A549 (cell line): Measurements from ENCODE around the gene SKOR1. TPM values are rescaled to one million over a fixed set of nuclear protein-coding genes. Genes with fewer than 3 reads are reported as not detected.

Source experiments
- ATAC-seq, 2 experiments: fragments of 200-7000 bp in 1 of 2; fragments of >200 bp in 1 of 2; cut with Nextera tagmentation in 1 of 2; cut with Tn5 transposase in 1 of 2; 3 replicates each; pipeline versions ENCODE4 v1.8.0 to v1.9.1; 2018 to 2020; ENCODE audit warnings: mild to moderate bottlenecking in 1 of 2, moderate library complexity in 1 of 2
- CTCF ChIA-PET: fragments of 300-600 bp; sonication (Branson Sonifier 250); formaldehyde crosslinking; extraction: SDS; loops from one replicate; lab custom pipeline; 2021; ENCODE audit warnings: antibody characterized with exemption, inconsistent platforms; lab: Yijun Ruan, JAX
- POLR2A ChIA-PET: fragments of 350-600 bp; formaldehyde crosslinking; extraction: SDS; loops from one replicate; lab custom pipeline; 2021; ENCODE audit warnings: antibody characterized with exemption, inconsistent platforms; lab: Yijun Ruan, JAX
- DNase-seq, 2 experiments: peaks; one replicate each; pipeline versions ENCODE4 v3.0.0 to v3.0.0-alpha.2; 2011 to 2016; ENCODE audit warnings: low read depth in 1 of 2, low spot score in 1 of 2
- FAIRE-seq: peaks from 2 replicates; lab custom pipeline; 2011; peaks lifted over from hg19 to GRCh38; lab: Jason Lieb, UNC
- H3K27ac ChIP-seq, 2 experiments: fragments of >200 bp; sonication (Bioruptor Twin); formaldehyde crosslinking; 3 replicates each; pipeline ENCODE4 v1.5.1; 2016 to 2017
- H3K4me1 ChIP-seq: fragments of >200 bp; sonication (Bioruptor Twin); formaldehyde crosslinking; 3 replicates; pipeline ENCODE4 v1.6.1; 2016
- H3K4me2 ChIP-seq: fragments of >200 bp; sonication (Bioruptor Twin); formaldehyde crosslinking; 3 replicates; pipeline ENCODE4 v1.6.1; 2016
- H3K4me3 ChIP-seq: fragments of >200 bp; sonication (Bioruptor Twin); formaldehyde crosslinking; 3 replicates; pipeline ENCODE4 v1.5.1; 2016
- H3K9me3 ChIP-seq: fragments of >200 bp; sonication (Bioruptor Twin); formaldehyde crosslinking; 3 replicates; pipeline ENCODE4 v1.6.1; 2016
- CBX8 ChIP-seq: fragments of 200-600 bp; sonication (generic); IDR thresholded peaks from 2 replicates; pipeline ENCODE4 v1.6.1; 2016
- CEBPB ChIP-seq, 2 experiments: fragments of >200 bp in 1 of 2; sonication (Bioruptor Twin) in 1 of 2; formaldehyde crosslinking in 1 of 2; IDR thresholded peaks; 2 replicates each; pipeline ENCODE4 v1.6.1; 2012 to 2016
- CHD4 ChIP-seq: fragments of 200-600 bp; sonication (generic); IDR thresholded peaks from 2 replicates; pipeline ENCODE4 v1.6.1; 2016; ENCODE audit warnings: antibody characterized with exemption, mild to moderate bottlenecking, borderline replicate concordance
- EHF ChIP-seq: fragments of 250-450 bp; sonication (Bioruptor Pico); IDR thresholded peaks from 2 replicates; pipeline ENCODE4 v1.5.0; 2020; ENCODE audit warnings: mild to moderate bottlenecking
- FOSB ChIP-seq: fragments of 250-450 bp; sonication (Bioruptor Pico); IDR thresholded peaks from 2 replicates; pipeline ENCODE4 v1.5.0; 2020; ENCODE audit warnings: mild to moderate bottlenecking, moderate library complexity
- FOXS1 ChIP-seq: fragments of 250-450 bp; sonication (Bioruptor Pico); IDR thresholded peaks from 2 replicates; pipeline ENCODE4 v1.5.0; 2020; ENCODE audit warnings: mild to moderate bottlenecking, moderate library complexity
- HDAC2 ChIP-seq: fragments of 200-600 bp; sonication (generic); IDR thresholded peaks from 2 replicates; pipeline ENCODE4 v1.6.1; 2016
- JUN ChIP-seq, 2 experiments: fragments of >200 bp; sonication (Bioruptor Twin); formaldehyde crosslinking; IDR thresholded peaks; 2 replicates in 1 of 2; 3 replicates in 1 of 2; pipeline ENCODE4 v1.6.1; 2016 to 2017
- KDM1A ChIP-seq: fragments of 200-600 bp; sonication (generic); IDR thresholded peaks from 2 replicates; pipeline ENCODE4 v1.6.1; 2016; ENCODE audit warnings: low read depth, mild to moderate bottlenecking
- KDM5A ChIP-seq: fragments of 200-600 bp; sonication (generic); IDR thresholded peaks from 2 replicates; pipeline ENCODE4 v1.6.1; 2016; ENCODE audit warnings: antibody characterized with exemption, mild to moderate bottlenecking
- MYC ChIP-seq: IDR thresholded peaks from 2 replicates; pipeline ENCODE4 v1.6.1; 2012; ENCODE audit warnings: mild to moderate bottlenecking, inconsistent platforms, low read length, improper control_type of control experiment, borderline replicate concordance
- NFE2L2 ChIP-seq: fragments of 150-350 bp; conservative IDR thresholded peaks from 2 replicates; pipeline ENCODE4 v1.6.1; 2014; ENCODE audit warnings: low read length
- PHF8 ChIP-seq: fragments of 200-600 bp; sonication (generic); IDR thresholded peaks from 2 replicates; pipeline ENCODE4 v1.6.1; 2016; ENCODE audit warnings: low read depth, mild to moderate bottlenecking, antibody characterized with exemption, moderate library complexity, borderline replicate concordance
- POLR2AphosphoS2 ChIP-seq: conservative IDR thresholded peaks from 2 replicates; pipeline ENCODE4 v1.6.1; 2012; ENCODE audit warnings: low read length, improper control_type of control experiment, inconsistent platforms
- RARB ChIP-seq: fragments of 250-450 bp; sonication (Bioruptor Pico); IDR thresholded peaks from 2 replicates; pipeline ENCODE4 v1.8.0; 2021; ENCODE audit warnings: mild to moderate bottlenecking, moderate library complexity
- REST ChIP-seq: fragments of 200-600 bp; sonication (generic); IDR thresholded peaks from 2 replicates; pipeline ENCODE4 v1.6.1; 2016; ENCODE audit warnings: antibody characterized with exemption, mild to moderate bottlenecking, moderate library complexity
- RFX5 ChIP-seq: fragments of 450-650 bp; IDR thresholded peaks from 2 replicates; pipeline ENCODE4 v1.7.1; 2014; ENCODE audit warnings: antibody characterized with exemption, mild to moderate bottlenecking, moderate library complexity
- SMC3 ChIP-seq: fragments of >200 bp; sonication (Bioruptor Twin); formaldehyde crosslinking; IDR thresholded peaks from 3 replicates; pipeline ENCODE4 v1.6.1; 2018; ENCODE audit warnings: inconsistent platforms
- SREBF2 ChIP-seq: fragments of 450-650 bp; IDR thresholded peaks from 2 replicates; pipeline ENCODE4 v1.6.1; 2014; ENCODE audit warnings: mild to moderate bottlenecking, moderate library complexity
- WGBS: methylation state at CpG from one replicate; pipeline ENCODE4 v1.1.6; 2017; ENCODE audit errors: missing lambda C conversion rate; 5-methylcytosine and 5-hydroxymethylcytosine counted together
- polyA plus RNA-seq, 4 experiments: library from polyadenylated mRNA; depleted of rRNA in 3 of 4; stranded (reverse); fragments of >200 nt; fragmentation: RNase III in 1 of 4; extraction: RNeasy Plus Mini Kit Qiagen cat#74134 plus additional on column Dnase treatment in 1 of 4; gene quantifications; 2 replicates in 3 of 4; 3 replicates in 1 of 4; pipeline ENCODE4 v1.2.3, GENCODE V29; 2011 to 2017
- TF ChIP-seq, protein P1 (sequence below): fragments of 250-450 bp; sonication (Bioruptor Pico); IDR thresholded peaks from 2 replicates; pipeline ENCODE4 v1.5.0; 2021; ENCODE audit warnings: mild to moderate bottlenecking, moderate library complexity, borderline replicate concordance
- TF ChIP-seq, protein P2 (sequence below): fragments of 250-450 bp; sonication (Bioruptor Pico); IDR thresholded peaks from 2 replicates; pipeline ENCODE4 v1.5.0; 2020; ENCODE audit warnings: low read depth, mild to moderate bottlenecking, moderate library complexity
- TF ChIP-seq, protein P3 (sequence below): fragments of >200 bp; sonication (Bioruptor Twin); formaldehyde crosslinking; IDR thresholded peaks from 3 replicates; pipeline ENCODE4 v1.6.1; 2016

SKOR1 gene
- polyA plus RNA-seq, 2 of the 4 experiments (the other 2 are of a cell fraction), result 0.03 to 0.05 TPM

- ChIA-PET POLR2A (no interaction called here), CTCF (interaction anchor here (1.4 to 4.6 kb wide), 2 partner anchors 328 to 371 kb away, joined by 3 to 41 read pairs; no protein-coding TSS in a partner anchor)
- H3K4me1 ChIP-seq, result peaks cover 18% of the 10 kb centered on the region; the same call in 2 of the 3 replicates
- DNase-seq (no peak), ATAC-seq (no peak), FAIRE-seq (no peak)
- no peak overlapping the region for H3K4me2 ChIP-seq
- no peak overlapping the region for H3K27ac ChIP-seq
- WGBS, result 91% methylated on average over 65 of the region's 68 CpGs
- H3K4me3 ChIP-seq, result no peak overlapping the region
- no peak for TF ChIP-seq KDM1A
- no peak for TF ChIP-seq FOXS1 (CRISPR knock-in tag)
- no peak for TF ChIP-seq KDM5A
- TF ChIP-seq, protein P1, sequence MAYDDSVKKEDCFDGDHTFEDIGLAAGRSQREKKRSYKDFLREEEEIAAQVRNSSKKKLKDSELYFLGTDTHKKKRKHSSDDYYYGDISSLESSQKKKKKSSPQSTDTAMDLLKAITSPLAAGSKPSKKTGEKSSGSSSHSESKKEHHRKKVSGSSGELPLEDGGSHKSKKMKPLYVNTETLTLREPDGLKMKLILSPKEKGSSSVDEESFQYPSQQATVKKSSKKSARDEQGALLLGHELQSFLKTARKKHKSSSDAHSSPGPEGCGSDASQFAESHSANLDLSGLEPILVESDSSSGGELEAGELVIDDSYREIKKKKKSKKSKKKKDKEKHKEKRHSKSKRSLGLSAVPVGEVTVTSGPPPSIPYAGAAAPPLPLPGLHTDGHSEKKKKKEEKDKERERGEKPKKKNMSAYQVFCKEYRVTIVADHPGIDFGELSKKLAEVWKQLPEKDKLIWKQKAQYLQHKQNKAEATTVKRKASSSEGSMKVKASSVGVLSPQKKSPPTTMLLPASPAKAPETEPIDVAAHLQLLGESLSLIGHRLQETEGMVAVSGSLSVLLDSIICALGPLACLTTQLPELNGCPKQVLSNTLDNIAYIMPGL (CRISPR knock-in tag), result no peak
- no peak for TF ChIP-seq SMC3
- TF ChIP-seq RARB (CRISPR knock-in tag), result no peak
- no peak for TF ChIP-seq POLR2AphosphoS2
- TF ChIP-seq, protein P2, sequence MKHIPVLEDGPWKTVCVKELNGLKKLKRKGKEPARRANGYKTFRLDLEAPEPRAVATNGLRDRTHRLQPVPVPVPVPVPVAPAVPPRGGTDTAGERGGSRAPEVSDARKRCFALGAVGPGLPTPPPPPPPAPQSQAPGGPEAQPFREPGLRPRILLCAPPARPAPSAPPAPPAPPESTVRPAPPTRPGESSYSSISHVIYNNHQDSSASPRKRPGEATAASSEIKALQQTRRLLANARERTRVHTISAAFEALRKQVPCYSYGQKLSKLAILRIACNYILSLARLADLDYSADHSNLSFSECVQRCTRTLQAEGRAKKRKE, result no peak
- TF ChIP-seq CBX8, result no peak
- TF ChIP-seq, protein P3, sequence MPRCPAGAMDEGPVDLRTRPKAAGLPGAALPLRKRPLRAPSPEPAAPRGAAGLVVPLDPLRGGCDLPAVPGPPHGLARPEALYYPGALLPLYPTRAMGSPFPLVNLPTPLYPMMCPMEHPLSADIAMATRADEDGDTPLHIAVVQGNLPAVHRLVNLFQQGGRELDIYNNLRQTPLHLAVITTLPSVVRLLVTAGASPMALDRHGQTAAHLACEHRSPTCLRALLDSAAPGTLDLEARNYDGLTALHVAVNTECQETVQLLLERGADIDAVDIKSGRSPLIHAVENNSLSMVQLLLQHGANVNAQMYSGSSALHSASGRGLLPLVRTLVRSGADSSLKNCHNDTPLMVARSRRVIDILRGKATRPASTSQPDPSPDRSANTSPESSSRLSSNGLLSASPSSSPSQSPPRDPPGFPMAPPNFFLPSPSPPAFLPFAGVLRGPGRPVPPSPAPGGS, result no peak
- TF ChIP-seq REST, result no peak
- no peak for TF ChIP-seq HDAC2
- TF ChIP-seq EHF (CRISPR knock-in tag), result no peak
- TF ChIP-seq CHD4, result no peak
- TF ChIP-seq PHF8, result no peak
- TF ChIP-seq JUN (IDR thresholded peaks at IDR 0.05), result no peak
- no peak for TF ChIP-seq NFE2L2
- no peak for TF ChIP-seq FOSB
- TF ChIP-seq SREBF2, result no peak
- no peaks in the 10 kb centered on the region for H3K9me3 ChIP-seq
Measured at GRCh38 chr15:67829647-67830504, 4.6 kb downstream of the SKOR1 start.

- POLR2A ChIA-PET, result no interaction called here
- no peak for FAIRE-seq
Measured at GRCh38 chr15:67831363-67831762, 6.1 kb downstream of the SKOR1 start.

More at GRCh38 chr15:67831363-67831762, 6.1 kb downstream of the SKOR1 start:
- no peak overlapping the region for H3K27ac ChIP-seq
- H3K4me3 ChIP-seq, result no peak overlapping the region
- no peaks in the 10 kb centered on the region for H3K9me3 ChIP-seq
- H3K4me2 ChIP-seq, result no peak overlapping the region
- CTCF ChIA-PET, result interaction anchor here (0.7 to 4.6 kb wide), 11 partner anchors 11 to 928 kb away, joined by 3 to 41 read pairs (median 4); no protein-coding TSS in a partner anchor
- TF ChIP-seq RFX5 (no peak), FOXS1 (CRISPR knock-in tag) (no peak), MYC (no peak), PHF8 (no peak), CEBPB (IDR thresholded peaks at IDR 0.05) (no peak)
- peaks cover 11% of the 10 kb centered on the region; the same call in 2 of the 3 replicates for H3K4me1 ChIP-seq
- no peak for DNase-seq
- ATAC-seq, result no peak
